CD14-positive monocyte (primary cell): Measurements from ENCODE around the gene TLCD5. TPM values are rescaled to one million over a fixed set of nuclear protein-coding genes. Genes with fewer than 3 reads are reported as not detected.

ENCODE experiments used
- DNase-seq, 3 donors: peaks; one replicate each; pipeline ENCODE4 v3.0.0-alpha.2; 2011 to 2022
- H2AFZ ChIP-seq: 2 replicates; pipeline ENCODE4 v1.6.0; 2012; ENCODE audit warnings: mild to moderate bottlenecking, low read depth, low read length, inconsistent platforms; ENCODE audit not compliant: insufficient read depth, poor library complexity, severe bottlenecking
- H3K27ac ChIP-seq, 2 donors: 1 replicate in 1 of 2; 2 replicates in 1 of 2; pipeline ENCODE4 v1.5.1; 2012 to 2013; ENCODE audit warnings: low read length in 2 of 2, control low read depth in 1 of 2, inconsistent platforms in 1 of 2, low read depth in 1 of 2, mild to moderate bottlenecking in 1 of 2
- H3K27me3 ChIP-seq, 2 donors: one replicate each; pipeline versions ENCODE4 v1.6.0 to v1.6.1; 2011 to 2013; ENCODE audit warnings: low read length in 2 of 2; ENCODE audit not compliant: control insufficient read depth in 2 of 2, insufficient read depth in 2 of 2
- H3K36me3 ChIP-seq, 2 donors: replicated peaks in 1 of 2; 1 replicate in 1 of 2; 2 replicates in 1 of 2; pipeline versions ENCODE4 v1.5.1 to v1.6.1; 2012 to 2013; ENCODE audit warnings: low read length in 2 of 2, control low read depth in 1 of 2, inconsistent platforms in 1 of 2, mild to moderate bottlenecking in 1 of 2; ENCODE audit not compliant: insufficient read depth in 2 of 2, control insufficient read depth in 1 of 2
- H3K4me1 ChIP-seq, 2 donors: 1 replicate in 1 of 2; 2 replicates in 1 of 2; pipeline versions ENCODE4 v1.5.1 to v1.6.1; 2012 to 2013; ENCODE audit warnings: low read length in 2 of 2, control low read depth in 1 of 2, inconsistent platforms in 1 of 2, mild to moderate bottlenecking in 1 of 2, moderate library complexity in 1 of 2; ENCODE audit not compliant: insufficient read depth in 2 of 2, control insufficient read depth in 1 of 2
- H3K4me2 ChIP-seq: replicated peaks from 2 replicates; pipeline ENCODE3; 2012; ENCODE audit warnings: low read length, moderate library complexity, mild to moderate bottlenecking; ENCODE audit not compliant: poor library complexity, severe bottlenecking; ENCODE audit errors: extremely low read depth
- H3K4me3 ChIP-seq, 3 experiments: fragments of 200-600 bp in 1 of 3; sonication (generic) in 1 of 3; replicated peaks in 1 of 3; 1 replicate in 2 of 3; 2 replicates in 1 of 3; pipeline ENCODE4 v1.5.1; 2011 to 2013; ENCODE audit warnings: low read length in 3 of 3, mild to moderate bottlenecking in 3 of 3, control low read depth in 2 of 3, low read depth in 2 of 3, inconsistent platforms in 1 of 3, moderate library complexity in 1 of 3
- H3K79me2 ChIP-seq: 2 replicates; pipeline ENCODE4 v1.6.0; 2012; ENCODE audit warnings: mild to moderate bottlenecking, control low read depth, inconsistent platforms, low read length, moderate library complexity; ENCODE audit not compliant: insufficient read depth
- H3K9ac ChIP-seq: 2 replicates; pipeline ENCODE4 v1.6.0; 2017; ENCODE audit warnings: low read length, mild to moderate bottlenecking; ENCODE audit not compliant: insufficient read depth, poor library complexity, severe bottlenecking
- H3K9me3 ChIP-seq, 2 donors: replicated peaks in 1 of 2; 1 replicate in 1 of 2; 2 replicates in 1 of 2; pipeline versions ENCODE4 v1.5.1 to v1.6.1; 2012 to 2013; ENCODE audit warnings: low read length in 2 of 2, control low read depth in 1 of 2; ENCODE audit not compliant: control insufficient read depth in 1 of 2, insufficient read depth in 1 of 2
- H4K20me1 ChIP-seq: 2 replicates; pipeline ENCODE4 v1.6.0; 2012; ENCODE audit warnings: mild to moderate bottlenecking, low read length, control low read depth, moderate library complexity; ENCODE audit not compliant: insufficient read depth
- H3K27ac Mint-ChIP-seq, 7 donors: one replicate each; pipeline ENCODE4 v1.8.0; 2020; ENCODE audit warnings: mild to moderate bottlenecking in 7 of 7, mixed read lengths in 7 of 7, moderate library complexity in 6 of 7, inconsistent platforms in 2 of 7
- H3K27me3 Mint-ChIP-seq, 3 donors: one replicate each; pipeline ENCODE4 v1.8.0; 2021 to 2022; ENCODE audit warnings: low read depth in 3 of 3, mild to moderate bottlenecking in 3 of 3, mixed read lengths in 3 of 3, moderate library complexity in 3 of 3, inconsistent platforms in 1 of 3
- H3K36me3 Mint-ChIP-seq, 2 donors: one replicate each; pipeline ENCODE4 v1.8.0; 2020; ENCODE audit warnings: mixed read lengths in 2 of 2, inconsistent platforms in 1 of 2, mild to moderate bottlenecking in 1 of 2
- H3K4me1 Mint-ChIP-seq: one replicate; pipeline ENCODE4 v1.8.0; 2020; ENCODE audit warnings: mild to moderate bottlenecking, mixed read lengths
- H3K4me3 Mint-ChIP-seq, 2 donors: one replicate each; pipeline ENCODE4 v1.8.0; 2020; ENCODE audit warnings: mild to moderate bottlenecking in 2 of 2, mixed read lengths in 2 of 2, moderate library complexity in 1 of 2
- H3K9me3 Mint-ChIP-seq, 7 donors: one replicate each; pipeline ENCODE4 v1.8.0; 2020 to 2022; ENCODE audit warnings: mixed read lengths in 7 of 7, mild to moderate bottlenecking in 6 of 7, moderate library complexity in 6 of 7, inconsistent platforms in 2 of 7
- WGBS: methylation state at CpG from one replicate; pipeline ENCODE4 v1.1.5; 2013; ENCODE audit warnings: missing lambda C conversion rate; ENCODE audit not compliant: insufficient coverage; 5-methylcytosine and 5-hydroxymethylcytosine counted together
- intact Hi-C, 2 donors: fragments of 100-400 bp; cut with micrococcal nuclease; formaldehyde crosslinking; loops; one replicate each; pipeline versions ENCODE4 v1.15.0 to v1.15.1; 2023
- polyA plus RNA-seq, 3 donors: library from polyadenylated mRNA; depleted of rRNA in 1 of 3; unstranded in 2 of 3; stranded (reverse) in 1 of 3; fragments of 300-500 nt in 2 of 3; fragments of >200 nt in 1 of 3; fragmentation: Illumina TruSeq in 2 of 3; gene quantifications; 1 replicate in 2 of 3; 2 replicates in 1 of 3; pipeline ENCODE4 v1.2.3, GENCODE V29; 2012 to 2021
- TF ChIP-seq, protein P1 (sequence below): fragments of 200-600 bp; IDR thresholded peaks from one replicate; pipeline ENCODE4 v1.8.0; 2022; ENCODE audit warnings: antibody characterized with exemption, mild to moderate bottlenecking

The TLCD5 gene
- polyA plus RNA-seq, 3 donors = not detected

DNA sequence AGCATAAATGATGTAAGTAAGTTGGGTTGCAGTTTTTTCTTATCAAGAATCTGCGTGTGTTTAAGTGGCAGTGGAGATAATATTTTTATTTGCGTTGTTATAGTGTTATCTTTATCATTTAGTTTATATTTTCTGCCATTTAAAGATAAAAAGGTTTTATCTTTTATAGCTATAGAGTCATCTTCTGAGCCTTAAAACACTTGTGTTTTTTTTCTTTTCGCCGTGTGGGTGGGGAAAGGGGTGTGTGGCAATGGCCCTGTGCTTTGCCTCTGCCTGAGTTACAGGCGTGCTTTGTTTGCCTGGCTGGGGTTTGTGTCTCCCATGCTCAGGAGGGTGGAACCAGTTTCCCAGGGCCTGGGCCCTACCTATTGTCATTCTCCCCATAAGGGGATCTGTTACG is 27.3 kb downstream of the TLCD5 start:
- intact Hi-C loops = no loop called here
- H3K9me3 ChIP-seq = peaks cover 0 to 9% of the 10 kb centered on the region in 2 donors

DNA sequence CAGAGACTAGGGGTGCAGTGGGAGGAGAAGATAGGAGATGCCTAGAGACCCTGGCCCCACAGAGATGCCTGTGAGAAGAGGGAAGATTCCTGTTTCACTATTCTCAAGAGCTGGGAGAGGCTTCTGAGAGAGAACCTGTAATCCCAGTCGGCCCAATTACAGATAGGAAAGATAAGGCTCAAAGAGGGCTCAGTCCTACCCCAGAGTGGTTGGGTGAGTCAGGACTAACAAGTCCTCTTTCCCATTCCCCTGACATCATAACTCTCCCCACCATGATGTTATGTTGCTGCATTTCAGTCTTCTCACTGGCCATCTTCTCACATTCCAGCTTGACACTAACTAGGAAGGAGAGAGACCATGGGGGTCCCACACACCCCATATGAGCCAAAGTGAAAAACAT is 29.0 kb downstream of the TLCD5 start:
- H3K27me3 ChIP-seq = peaks cover 95 to 100% of the 10 kb centered on the region in 2 donors
- no CpG with 5 or more reads among the region's 1 CpG for WGBS

More for the DNA sequence above, 27.3 kb downstream of the TLCD5 start:
- 100% methylated on average over 2 of the region's 6 CpGs for WGBS
- Histone ChIP-seq H3K27me3 (peaks cover 95 to 100% of the 10 kb centered on the region in 2 donors), H3K9ac (no peak overlapping the region), H3K4me3 (no peak overlapping the region), H3K4me1 (no peaks in the 10 kb centered on the region), H3K27ac (no peak overlapping the region), H3K79me2 (no peaks in the 10 kb centered on the region), H3K36me3 (no peaks in the 10 kb centered on the region), H2AFZ (no peak overlapping the region), H4K20me1 (peaks cover 25% of the 10 kb centered on the region), H3K4me2 (no peak overlapping the region)
- Mint-ChIP-seq H3K4me3 (peak overlapping the region in 1 of 2 donors; percentile 77), H3K27ac (no peak overlapping the region), H3K36me3 (peaks cover 0 to 2% of the 10 kb centered on the region in 2 donors), H3K27me3 (peaks cover 92 to 94% (median 92%) of the 10 kb centered on the region in 3 donors), H3K4me1 (no peaks in the 10 kb centered on the region), H3K9me3 (peaks cover 0 to 14% (median 6%) of the 10 kb centered on the region in 7 donors)
- TF ChIP-seq, protein P1, sequence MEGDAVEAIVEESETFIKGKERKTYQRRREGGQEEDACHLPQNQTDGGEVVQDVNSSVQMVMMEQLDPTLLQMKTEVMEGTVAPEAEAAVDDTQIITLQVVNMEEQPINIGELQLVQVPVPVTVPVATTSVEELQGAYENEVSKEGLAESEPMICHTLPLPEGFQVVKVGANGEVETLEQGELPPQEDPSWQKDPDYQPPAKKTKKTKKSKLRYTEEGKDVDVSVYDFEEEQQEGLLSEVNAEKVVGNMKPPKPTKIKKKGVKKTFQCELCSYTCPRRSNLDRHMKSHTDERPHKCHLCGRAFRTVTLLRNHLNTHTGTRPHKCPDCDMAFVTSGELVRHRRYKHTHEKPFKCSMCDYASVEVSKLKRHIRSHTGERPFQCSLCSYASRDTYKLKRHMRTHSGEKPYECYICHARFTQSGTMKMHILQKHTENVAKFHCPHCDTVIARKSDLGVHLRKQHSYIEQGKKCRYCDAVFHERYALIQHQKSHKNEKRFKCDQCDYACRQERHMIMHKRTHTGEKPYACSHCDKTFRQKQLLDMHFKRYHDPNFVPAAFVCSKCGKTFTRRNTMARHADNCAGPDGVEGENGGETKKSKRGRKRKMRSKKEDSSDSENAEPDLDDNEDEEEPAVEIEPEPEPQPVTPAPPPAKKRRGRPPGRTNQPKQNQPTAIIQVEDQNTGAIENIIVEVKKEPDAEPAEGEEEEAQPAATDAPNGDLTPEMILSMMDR = no peak
- DNase-seq = no peak

More for the DNA sequence above, 29.0 kb downstream of the TLCD5 start:
- Mint-ChIP-seq H3K4me1 (no peaks in the 10 kb centered on the region), H3K36me3 (peaks cover 0 to 2% of the 10 kb centered on the region in 2 donors), H3K4me3 (peak overlapping the region in 1 of 2 donors; percentile 70), H3K9me3 (peaks cover 0 to 14% (median 6%) of the 10 kb centered on the region in 7 donors), H3K27ac (peak overlapping the region in 1 of 7 donors; percentile 50), H3K27me3 (peaks cover 94 to 96% (median 95%) of the 10 kb centered on the region in 3 donors)
- H3K4me1 ChIP-seq = no peaks in the 10 kb centered on the region
- H3K9me3 ChIP-seq = peaks cover 0 to 18% of the 10 kb centered on the region in 2 donors
- H4K20me1 ChIP-seq = peaks cover 23% of the 10 kb centered on the region
- intact Hi-C loops = no loop called here
- no peak for DNase-seq
- H3K9ac ChIP-seq = no peak overlapping the region
- H3K79me2 ChIP-seq = no peaks in the 10 kb centered on the region
- TF ChIP-seq, protein P1 = no peak
- H3K4me2 ChIP-seq = no peak overlapping the region
- H3K4me3 ChIP-seq = no peak overlapping the region
- no peak overlapping the region for H3K27ac ChIP-seq
- no peak overlapping the region for H2AFZ ChIP-seq
- H3K36me3 ChIP-seq = no peaks in the 10 kb centered on the region
